ENCODE results near the gene CHCHD6. TPM values are rescaled to one million over a fixed set of nuclear protein-coding genes. Genes with fewer than 3 reads are reported as not detected.

CHCHD6 gene
- total RNA-seq, 1 donor: 9.1 TPM

GRCh38 chr3:126916546-126916945 lies 212.5 kb downstream of the CHCHD6 start:
- no peak for TF ChIP-seq CTCF (IDR thresholded peaks at IDR 0.05; ENCODE audit: insufficient read depth, low read depth, low read length)
- DNase-seq (ENCODE audit: low read depth): no peak
- no peak overlapping the region for H3K4me3 ChIP-seq (ENCODE audit: low read depth, low read length)

GRCh38 chr3:126917232-126917804 lies 213.3 kb downstream of the CHCHD6 start:
- TF ChIP-seq CTCF (IDR thresholded peaks at IDR 0.05; ENCODE audit: insufficient read depth, low read depth, low read length): no peak
- no peak for DNase-seq (ENCODE audit: low read depth)
- H3K4me3 ChIP-seq (ENCODE audit: low read depth, low read length): no peak overlapping the region

GRCh38 chr3:126918355-126918821 lies 214.3 kb downstream of the CHCHD6 start:
- TF ChIP-seq CTCF (IDR thresholded peaks at IDR 0.05; ENCODE audit: insufficient read depth, low read depth, low read length): no peak
- no peak for DNase-seq (ENCODE audit: low read depth)
- no peak overlapping the region for H3K4me3 ChIP-seq (ENCODE audit: low read depth, low read length)

GRCh38 chr3:126921085-126921824 lies 217.2 kb downstream of the CHCHD6 start:
- no peak for TF ChIP-seq CTCF (IDR thresholded peaks at IDR 0.05; ENCODE audit: insufficient read depth, low read depth, low read length)
- H3K4me3 ChIP-seq (ENCODE audit: low read depth, low read length): no peak overlapping the region
- DNase-seq (ENCODE audit: low read depth): no peak

- TF ChIP-seq CTCF (IDR thresholded peaks at IDR 0.05; ENCODE audit: insufficient read depth, low read depth, low read length): no peak
- H3K4me3 ChIP-seq (ENCODE audit: low read depth, low read length): no peak overlapping the region
- DNase-seq (ENCODE audit: low read depth): no peak
These were observed 218.4 kb downstream of the CHCHD6 start for GRCh38 chr3:126922466-126922865.

GRCh38 chr3:126923423-126923822 lies 219.4 kb downstream of the CHCHD6 start:
- DNase-seq (ENCODE audit: low read depth): no peak
- TF ChIP-seq CTCF (IDR thresholded peaks at IDR 0.05; ENCODE audit: insufficient read depth, low read depth, low read length): no peak
- H3K4me3 ChIP-seq (ENCODE audit: low read depth, low read length): no peak overlapping the region

Data from fibroblast of villous mesenchyme (primary cell).